GM19023 (cell line): ENCODE measurements around the gene MRPL21.

Source experiments
- ATAC-seq: cut with Tn5 transposase; IDR thresholded peaks from one replicate; pipeline ENCODE4 v1.9.1; 2021; ENCODE audit warnings: mild to moderate bottlenecking, moderate library complexity; ENCODE audit not compliant: unreplicated experiment

MRPL21 gene

DNA sequence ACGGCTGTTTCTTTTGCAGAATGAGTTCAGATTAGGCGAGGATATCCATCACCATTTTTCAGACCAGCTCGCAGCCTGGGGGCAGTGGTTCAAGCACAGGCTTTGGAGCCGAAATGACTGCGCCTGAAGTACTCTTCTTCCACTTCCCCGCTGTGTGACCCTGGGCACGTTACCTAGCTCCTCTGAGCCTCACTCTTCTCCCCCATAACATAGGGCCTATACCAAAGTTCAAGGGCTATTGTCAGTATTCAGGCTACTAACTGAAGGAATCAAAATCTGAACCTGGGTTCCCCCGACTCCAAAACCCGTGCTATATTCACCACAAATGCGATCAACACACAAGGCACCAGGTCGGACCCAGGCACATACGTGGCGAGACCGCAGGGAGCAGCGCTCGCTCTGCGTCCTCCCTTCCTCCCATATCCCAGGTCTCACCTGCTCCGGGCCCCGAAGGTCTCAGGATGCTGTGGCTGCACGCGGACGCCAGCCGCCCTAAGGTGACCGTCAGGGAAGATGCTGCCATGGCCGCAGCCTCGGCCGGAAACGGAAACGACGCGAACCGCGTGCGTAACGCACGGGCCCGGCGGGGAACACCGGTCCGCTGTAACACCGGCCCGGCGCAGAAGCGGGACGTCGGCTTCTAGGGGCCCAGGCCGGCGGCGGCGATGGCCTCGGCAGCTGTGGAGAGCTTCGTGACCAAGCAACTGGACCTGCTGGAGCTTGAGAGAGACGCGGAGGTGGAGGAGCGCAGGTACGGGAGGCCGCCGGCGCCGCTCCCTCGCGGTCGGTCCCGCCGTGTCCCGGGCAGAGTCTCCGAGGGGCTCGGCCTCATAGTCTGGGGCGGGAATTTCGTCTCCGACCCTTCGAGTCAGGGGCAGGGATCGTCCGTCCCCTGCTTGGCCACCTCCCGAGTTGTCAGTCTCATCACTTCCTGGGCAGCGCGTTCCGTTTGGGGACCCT, at the start of gene MRPL21, which contains the start of gene IGHMBP2:
MRPL21 (minus strand) TSS at position 545 of the 960 bp plus-strand sequence; CDS start at position 523, 22 bp downstream.
IGHMBP2 (plus strand) TSS at position 604 of the 960 bp plus-strand sequence; CDS start at position 666, 62 bp downstream.
- peak; percentile 85 for ATAC-seq

- ATAC-seq = no peak
Measured at GRCh38 chr11:68950762-68951161, 47.1 kb upstream of the MRPL21 start.

DNA sequence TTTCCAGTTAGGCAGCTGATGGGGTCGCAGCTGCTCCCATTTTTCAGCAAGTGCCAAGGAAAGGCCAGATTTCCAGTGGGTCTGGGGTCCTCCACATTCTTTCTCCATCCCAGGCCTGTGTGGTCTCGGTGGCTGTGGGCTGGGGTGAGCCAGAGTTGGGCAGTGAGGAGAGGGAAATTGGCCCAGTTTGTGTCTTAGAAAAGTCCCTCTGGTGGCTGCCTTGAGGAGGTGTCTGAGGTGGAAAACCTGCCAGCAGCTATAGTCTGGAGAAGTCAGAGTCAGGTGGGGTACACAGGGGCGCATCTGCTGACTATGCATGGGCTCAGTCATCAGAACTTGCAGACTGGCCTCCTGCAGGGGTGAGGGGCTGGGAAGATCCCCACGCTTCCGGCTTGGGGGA, 46.6 kb upstream of the MRPL21 start:
- no peak for ATAC-seq

DNA sequence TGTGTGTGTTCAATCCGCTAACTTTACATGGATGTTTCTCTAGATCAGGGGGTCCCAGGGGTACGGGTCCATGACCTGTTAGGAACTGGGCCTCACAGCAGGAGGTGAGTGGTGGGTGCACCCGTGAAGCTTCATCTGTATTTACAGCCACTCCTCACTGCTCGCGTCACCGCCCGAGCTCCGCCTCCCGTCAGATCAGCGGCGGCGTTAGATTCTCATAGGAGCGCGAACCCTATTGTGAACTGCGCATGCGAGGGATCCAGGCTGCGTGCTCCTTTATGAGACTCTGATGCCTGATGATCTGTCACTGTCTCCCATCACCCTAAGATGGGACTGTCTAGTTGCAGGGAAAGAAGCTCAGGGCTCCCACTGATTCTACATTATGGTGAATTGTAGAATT, 45.3 kb upstream of the MRPL21 start:
- no peak for ATAC-seq

DNA sequence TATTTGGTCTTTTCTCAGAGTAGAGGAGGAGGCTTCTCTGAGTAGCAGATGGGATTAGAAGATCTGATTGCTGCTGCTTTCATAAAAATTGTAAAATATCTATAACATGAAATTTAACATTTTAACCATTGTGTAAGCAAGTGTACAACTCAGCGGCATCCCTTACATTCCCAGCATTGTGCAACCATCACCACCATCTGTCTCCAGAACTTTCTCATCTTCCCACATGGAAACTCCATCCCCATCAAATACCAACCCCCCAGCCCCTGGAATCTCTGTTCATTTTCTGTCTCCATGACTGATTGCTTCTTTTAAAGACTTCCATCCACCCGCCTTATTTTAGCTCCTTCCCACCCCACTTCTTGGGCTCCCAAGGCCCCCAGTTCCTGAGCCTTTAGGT, 44.9 kb upstream of the MRPL21 start:
- no peak for ATAC-seq

DNA sequence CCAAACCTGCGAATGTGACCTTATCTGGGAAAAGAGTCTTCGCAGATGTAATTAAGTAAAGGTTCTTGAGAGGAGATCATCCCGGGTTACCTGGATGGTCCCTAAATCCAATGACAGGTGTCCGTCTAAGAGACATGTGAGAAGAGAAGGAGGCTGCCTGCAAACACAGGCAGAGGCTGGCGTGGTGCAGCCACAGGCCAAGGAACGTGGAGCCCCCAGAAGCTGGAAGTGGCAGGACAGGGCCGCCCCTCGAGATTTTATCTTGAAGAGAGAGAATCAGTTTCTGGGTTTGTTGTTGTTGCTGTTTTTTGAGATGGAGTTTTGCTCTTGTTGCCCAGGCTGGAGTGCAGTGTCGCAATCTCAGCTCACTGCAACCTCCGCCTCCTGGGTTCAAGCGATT, 43.5 kb upstream of the MRPL21 start:
- ATAC-seq = no peak

- ATAC-seq = no peak
Measured at GRCh38 chr11:68946416-68947090, 42.9 kb upstream of the MRPL21 start.

GRCh38 chr11:68942751-68943271, 39.2 kb upstream of the MRPL21 start:
- ATAC-seq = no peak

GRCh38 chr11:68942095-68942620, 38.5 kb upstream of the MRPL21 start:
- no peak for ATAC-seq

- no peak for ATAC-seq
Measured at GRCh38 chr11:68941324-68942094, 37.9 kb upstream of the MRPL21 start.

DNA sequence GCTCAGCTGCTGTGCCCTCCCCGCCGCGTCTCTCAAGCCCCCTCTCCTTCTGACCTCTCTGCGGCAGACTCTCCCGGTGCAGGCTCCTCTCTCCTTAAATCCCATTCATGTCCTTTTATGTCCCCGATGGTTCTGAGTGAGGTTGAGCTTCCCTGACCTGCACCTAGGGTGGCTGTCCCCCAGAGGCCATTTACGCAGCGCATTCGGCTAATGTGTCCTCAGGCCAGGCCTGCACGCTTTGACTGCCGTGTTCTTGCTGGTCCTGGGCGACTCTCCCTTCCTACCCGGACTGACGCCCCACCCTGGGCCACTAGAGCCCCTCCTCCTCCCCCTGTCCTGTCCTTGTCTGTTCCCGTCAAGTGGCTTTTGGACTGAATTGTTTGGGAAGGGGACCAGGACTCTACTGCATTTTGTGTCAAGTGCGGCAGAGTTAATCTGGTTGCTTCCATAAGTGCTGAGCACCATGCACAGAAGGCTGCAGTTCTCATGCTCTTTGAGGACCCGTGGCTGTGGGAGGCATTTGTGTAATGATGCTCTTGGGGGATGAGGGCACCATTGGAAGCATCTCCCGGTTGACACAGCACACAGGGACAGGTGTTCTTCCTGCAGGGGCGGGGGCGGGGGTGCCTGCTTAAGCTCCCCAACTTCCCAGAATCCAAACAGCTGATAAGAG, 37.2 kb upstream of the MRPL21 start:
- no peak for ATAC-seq

GRCh38 chr11:68939583-68940555, 36.2 kb upstream of the MRPL21 start:
- no peak for ATAC-seq

DNA sequence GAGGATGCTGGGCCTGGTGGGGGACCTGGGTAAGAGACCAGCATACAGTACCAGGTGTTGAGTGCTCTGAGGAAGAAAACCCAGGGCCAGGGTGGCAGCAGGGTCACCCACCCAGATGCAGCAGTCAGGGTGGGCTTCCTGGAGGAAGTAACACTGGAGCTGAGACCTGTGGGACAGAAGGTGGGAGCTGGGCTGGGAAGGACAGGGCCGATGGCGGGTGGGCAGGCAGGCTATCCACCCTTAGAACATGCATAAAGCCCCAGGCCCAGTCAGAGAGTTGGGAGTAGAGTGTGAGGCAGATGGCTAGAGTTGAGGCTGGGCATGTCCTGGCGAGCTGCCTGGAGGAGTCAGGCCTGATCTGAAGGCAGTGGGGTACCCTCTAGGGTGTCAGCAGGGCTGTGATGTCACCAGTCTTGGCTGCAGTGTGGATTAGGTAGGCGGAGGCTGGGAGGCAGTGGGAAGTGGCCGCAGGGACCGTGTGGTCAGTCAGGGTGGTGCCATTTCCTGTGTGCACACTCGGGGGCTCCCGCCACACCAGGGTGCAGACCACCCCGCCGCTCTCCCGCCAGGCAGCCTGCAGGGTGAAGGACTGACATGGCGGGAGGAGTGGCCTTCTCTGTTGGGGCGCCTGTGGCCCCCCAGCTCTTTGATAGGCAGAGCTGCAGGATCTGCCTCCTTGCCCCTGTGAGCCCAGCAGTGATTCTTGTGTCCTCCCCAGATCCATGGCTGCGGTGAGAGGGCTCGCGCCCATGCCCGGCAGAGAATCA, 35.4 kb upstream of the MRPL21 start:
- no peak for ATAC-seq

- no peak for ATAC-seq
Measured at GRCh38 chr11:68938088-68938487, 34.5 kb upstream of the MRPL21 start.

- no peak for ATAC-seq
Measured at GRCh38 chr11:68936676-68937620, 33.3 kb upstream of the MRPL21 start.

DNA sequence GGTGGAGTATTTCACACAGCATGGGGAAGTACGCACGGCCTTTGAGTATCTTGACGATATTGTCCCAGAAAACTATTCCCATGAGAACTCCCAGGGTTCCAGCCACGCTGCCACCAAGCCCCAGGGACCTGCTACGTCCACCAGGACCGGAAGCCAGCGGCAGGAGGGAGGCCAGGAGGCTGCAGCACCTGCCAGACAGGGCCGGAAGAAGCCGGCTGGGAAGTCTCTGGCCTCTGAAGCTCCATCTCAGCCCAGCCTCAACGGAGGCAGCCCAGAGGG, 32.7 kb upstream of the MRPL21 start:
- ATAC-seq = no peak
